BLaER1 treated with 17β-estradiol and CSF1 and Interleukin-3, amounts not matched to agents 10 nM and 100 nM (cell line): ENCODE data around the gene ENTPD8.
"Not testable (repeated sequence)": the region's sequence is repeated elsewhere in the genome, so short reads cannot be mapped to it uniquely, and the experiment has no call there.

Experiments used
- H3K27ac ChIP-seq, 11 experiments: shearing (Covaris generic); formaldehyde crosslinking; 2 replicates each; pipeline ENCODE4 v1.8.1; 2022
- H3K27me3 ChIP-seq, 11 experiments: shearing (Covaris generic); formaldehyde crosslinking; 2 replicates each; pipeline ENCODE4 v1.8.1; 2022
- H3K36me3 ChIP-seq, 11 experiments: shearing (Covaris generic); formaldehyde crosslinking; 2 replicates each; pipeline ENCODE4 v1.8.1; 2022
- H3K4me1 ChIP-seq, 10 experiments: shearing (Covaris generic); formaldehyde crosslinking; 2 replicates each; pipeline ENCODE4 v1.8.1; 2022
- H3K4me2 ChIP-seq, 11 experiments: shearing (Covaris generic); formaldehyde crosslinking; 2 replicates each; pipeline ENCODE4 v1.8.1; 2022
- H3K4me3 ChIP-seq, 10 experiments: shearing (Covaris generic); formaldehyde crosslinking; 2 replicates each; pipeline ENCODE4 v1.8.1; 2022
- H3K9ac ChIP-seq, 11 experiments: shearing (Covaris generic); formaldehyde crosslinking; 2 replicates each; pipeline ENCODE4 v1.8.1; 2022
- H3K9me3 ChIP-seq, 11 experiments: shearing (Covaris generic); formaldehyde crosslinking; replicated peaks in 1 of 11; 2 replicates each; pipeline ENCODE4 v1.8.1; 2022
- H4K20me1 ChIP-seq, 11 experiments: shearing (Covaris generic); formaldehyde crosslinking; 2 replicates each; pipeline ENCODE4 v1.8.1; 2022
- Cebpa-rat ChIP-seq, 11 experiments: shearing (Covaris generic); IDR thresholded peaks; 2 replicates each; pipeline ENCODE4 v1.8.1; 2022

Gene ENTPD8

DNA sequence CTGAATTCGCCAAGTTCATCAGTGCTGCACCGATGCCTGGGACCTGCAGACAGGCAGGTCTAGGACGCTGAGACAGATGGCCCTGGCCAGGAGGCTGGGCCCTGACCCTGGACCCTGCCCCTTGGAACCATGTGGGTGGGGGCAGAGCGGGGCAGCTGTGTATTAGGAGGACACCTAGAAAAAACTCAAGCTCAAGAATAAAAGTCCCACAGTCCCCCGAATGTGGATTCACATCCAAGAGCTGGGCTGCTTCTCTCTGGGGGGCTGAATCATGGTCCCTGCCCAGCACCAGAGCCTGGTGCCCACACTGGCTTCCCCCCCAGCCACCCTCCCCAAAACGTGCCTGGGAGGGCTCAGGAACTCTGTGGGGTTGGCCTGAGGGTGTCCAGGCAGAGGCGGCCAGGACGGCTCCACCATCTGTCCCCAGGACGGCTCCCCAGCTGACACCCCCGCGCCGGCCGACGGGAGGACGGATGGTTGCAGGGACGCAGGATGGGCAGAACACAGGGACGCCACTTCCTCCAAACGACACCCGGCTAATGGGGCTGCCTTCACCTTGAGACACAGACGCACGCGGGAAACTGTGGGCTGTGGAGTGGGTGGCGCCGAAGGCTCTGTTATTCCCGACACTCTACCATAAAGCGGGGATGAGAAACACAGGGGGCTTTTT, 53.1 kb downstream of the ENTPD8 start:
- H3K36me3 ChIP-seq, result peaks cover 0 to 5% (median 0%) of the 10 kb centered on the region in 11 experiments; a peak in 2 of 22 replicates
- peaks cover 0 to 8% (median 0%) of the 10 kb centered on the region in 11 experiments; a peak in 5 of 22 replicates for H4K20me1 ChIP-seq
- H3K4me2 ChIP-seq, result peak overlapping the region; percentile 73 to 99 (median 90)
- H3K9ac ChIP-seq, result peak overlapping the region; percentile 48 to 70 (median 65); a peak in 18 of 22 replicates
- peak overlapping the region in 1 of 10 experiments; percentile 10; a peak in 2 of 20 replicates for H3K4me3 ChIP-seq
- H3K27ac ChIP-seq, result peak overlapping the region in 10 of 11 experiments; percentile 65 to 82 (median 78); a peak in 20 of 22 replicates
- H3K9me3 ChIP-seq, result no peaks in the 10 kb centered on the region
- no peak for TF ChIP-seq Cebpa-rat (IDR thresholded peaks at IDR 0.05)
- H3K4me1 ChIP-seq, result peaks cover 59 to 100% (median 89%) of the 10 kb centered on the region in 10 experiments
- no peaks in the 10 kb centered on the region for H3K27me3 ChIP-seq

DNA sequence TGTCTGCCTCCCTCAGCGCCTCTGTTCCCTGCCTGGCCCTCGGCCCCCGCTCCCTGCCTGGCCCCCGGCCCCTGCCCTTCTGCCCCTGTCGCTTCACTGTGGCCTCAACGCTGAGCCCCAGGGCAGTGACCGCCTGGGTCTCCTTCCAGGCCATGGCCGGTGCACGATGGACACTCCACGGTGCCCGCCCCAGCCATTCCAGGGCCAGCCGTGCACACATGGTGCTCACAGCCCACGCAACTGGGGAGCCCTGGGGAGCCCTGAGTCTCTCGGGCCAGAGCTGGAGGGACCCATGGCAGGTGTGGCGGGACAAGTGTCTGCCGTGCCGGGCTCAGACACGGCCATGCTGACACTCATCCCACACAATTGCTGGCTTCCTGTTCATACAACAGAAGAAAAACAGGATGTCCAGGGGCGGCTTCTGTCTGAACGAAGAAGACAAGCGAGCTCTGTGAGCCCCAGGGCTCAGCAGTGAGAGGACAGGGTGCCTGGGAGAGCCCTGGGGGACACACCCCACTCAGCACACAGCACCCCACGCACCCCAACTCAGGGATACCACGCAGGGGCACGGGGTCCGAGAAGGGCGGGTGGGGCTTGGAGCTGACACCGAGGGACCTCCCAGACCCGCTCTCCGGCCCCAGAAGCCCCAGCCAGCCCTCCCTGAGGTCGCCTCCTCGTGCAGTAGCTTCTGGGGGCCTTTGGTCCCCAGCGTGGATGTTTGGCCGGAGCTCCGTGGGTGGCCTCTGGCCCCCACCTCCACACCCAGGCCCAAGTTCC, 53.9 kb downstream of the ENTPD8 start:
- peaks cover 0 to 15% (median 0%) of the 10 kb centered on the region in 11 experiments; a peak in 5 of 22 replicates for H4K20me1 ChIP-seq
- H3K36me3 ChIP-seq, result peaks cover 0 to 3% (median 0%) of the 10 kb centered on the region in 11 experiments; a peak in 2 of 22 replicates
- peak overlapping the region; percentile 73 to 99 (median 90) for H3K4me2 ChIP-seq
- H3K27me3 ChIP-seq, result no peaks in the 10 kb centered on the region
- H3K9me3 ChIP-seq, result no peaks in the 10 kb centered on the region
- no peak for TF ChIP-seq Cebpa-rat (IDR thresholded peaks at IDR 0.05)
- H3K9ac ChIP-seq, result peak overlapping the region; percentile 48 to 70 (median 65); a peak in 21 of 22 replicates
- peak overlapping the region; percentile 40 to 82 (median 78); a peak in 21 of 22 replicates for H3K27ac ChIP-seq
- 0 out of 20 replicates have a peak overlapping the region, but pooled peaks of 1 of the 10 experiments have one; percentile 10 for H3K4me3 ChIP-seq
- peaks cover 56 to 100% (median 88%) of the 10 kb centered on the region in 10 experiments for H3K4me1 ChIP-seq

- not testable (repeated sequence) for H3K4me3 ChIP-seq, H3K27me3 ChIP-seq, H3K9me3 ChIP-seq, H3K36me3 ChIP-seq
- Histone ChIP-seq H3K9ac (peak overlapping the region in 10 of 11 experiments; percentile 55 to 70 (median 65); a peak in 16 of 22 replicates), H4K20me1 (peaks cover 0 to 15% (median 0%) of the 10 kb centered on the region in 11 experiments; a peak in 5 of 22 replicates), H3K4me1 (peaks cover 49 to 93% (median 81%) of the 10 kb centered on the region in 10 experiments), H3K4me2 (peak overlapping the region; percentile 73 to 99 (median 90)), H3K27ac (peak overlapping the region in 10 of 11 experiments; percentile 65 to 82 (median 78); a peak in 20 of 22 replicates)
Measured at GRCh38 chr9:137386507-137387113, 54.5 kb downstream of the ENTPD8 start.

DNA sequence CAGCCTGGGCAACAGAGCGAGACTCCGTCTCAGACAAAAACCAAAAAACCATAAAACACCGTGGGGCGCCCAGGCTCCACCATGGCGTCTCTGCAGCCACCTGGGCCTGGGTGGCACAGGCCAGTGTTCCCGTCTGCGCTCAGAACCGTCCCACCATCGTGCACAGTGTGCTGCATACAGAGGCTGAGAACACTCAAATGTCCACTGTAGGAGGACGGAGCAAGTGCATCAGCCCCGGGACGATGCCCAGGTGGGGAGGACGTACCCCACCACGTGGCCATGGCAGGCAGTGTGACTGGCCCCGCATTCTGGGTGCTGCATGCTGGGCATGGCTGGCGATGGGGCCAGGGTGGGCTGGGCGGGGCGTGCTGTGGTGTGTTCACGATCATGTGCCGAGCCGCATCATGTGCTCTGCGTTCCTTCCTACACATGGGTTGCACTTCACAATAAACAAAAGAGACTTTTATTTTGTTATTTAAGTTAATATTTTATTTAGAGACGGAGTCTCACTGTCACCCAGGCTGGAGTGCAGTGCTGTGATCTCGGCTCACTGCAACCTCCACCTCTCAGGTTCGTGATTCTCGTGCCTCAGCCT, 56.0 kb downstream of the ENTPD8 start:
- TF ChIP-seq Cebpa-rat (IDR thresholded peaks at IDR 0.05), result no peak
- Histone ChIP-seq H3K4me2 (peak overlapping the region in 6 of 11 experiments; percentile 8 to 99 (median 90); a peak in 8 of 22 replicates), H3K27ac (no peak overlapping the region), H3K9me3 (no peaks in the 10 kb centered on the region), H3K4me3 (no peak overlapping the region), H3K9ac (no peak overlapping the region), H3K27me3 (no peaks in the 10 kb centered on the region), H3K36me3 (no peaks in the 10 kb centered on the region; a peak in 1 of 22 replicates), H3K4me1 (peaks cover 37 to 78% (median 68%) of the 10 kb centered on the region in 10 experiments), H4K20me1 (peaks cover 0 to 10% (median 0%) of the 10 kb centered on the region in 11 experiments; a peak in 5 of 22 replicates)
